ENCODE measurements around the gene IMMP2L.
"Not testable (repeated sequence)": the region's sequence is repeated elsewhere in the genome, so short reads cannot be mapped to it uniquely, and the experiment has no call there.

Gene IMMP2L

DNA sequence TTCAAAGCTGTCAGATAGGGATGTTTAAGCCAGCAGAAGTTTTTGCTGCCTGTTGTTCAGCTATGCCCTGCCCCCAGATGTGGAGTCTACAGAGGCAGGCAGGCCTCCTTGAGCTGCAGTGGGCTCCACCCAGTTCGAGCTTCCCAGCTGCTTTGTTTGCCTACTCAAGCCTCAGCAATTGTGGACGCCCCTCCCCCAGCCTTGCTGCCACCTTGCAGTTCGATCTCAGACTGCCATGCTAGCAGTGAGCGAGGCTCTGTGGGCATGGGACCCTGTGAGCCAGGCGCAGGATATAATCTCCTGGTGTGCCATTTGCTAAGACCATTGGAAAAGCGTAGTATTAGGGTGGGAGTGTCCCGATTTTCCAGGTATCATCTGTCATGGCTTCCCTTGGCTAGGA lies 901.7 kb downstream of the IMMP2L start:
- not testable (repeated sequence) for DNase-seq

DNA sequence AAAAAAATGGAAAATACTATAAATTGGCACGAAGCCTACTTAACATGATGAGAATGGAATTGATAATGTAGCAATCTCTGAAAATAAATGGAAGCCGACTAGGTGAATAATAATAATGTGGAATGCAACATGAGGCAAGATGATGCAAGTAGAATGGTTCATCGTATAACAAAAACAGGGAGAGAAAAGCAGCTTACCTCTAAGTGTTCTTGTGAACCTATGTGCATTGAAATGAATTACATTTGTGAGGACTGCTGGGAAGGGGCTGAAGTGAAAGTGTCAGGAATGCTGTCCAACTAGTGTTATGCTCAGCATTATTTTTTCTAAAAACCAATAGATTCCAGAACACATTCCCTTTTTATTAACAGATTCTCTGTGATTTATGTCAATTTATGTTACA lies 912.0 kb downstream of the IMMP2L start:
- no peak for DNase-seq

DNA sequence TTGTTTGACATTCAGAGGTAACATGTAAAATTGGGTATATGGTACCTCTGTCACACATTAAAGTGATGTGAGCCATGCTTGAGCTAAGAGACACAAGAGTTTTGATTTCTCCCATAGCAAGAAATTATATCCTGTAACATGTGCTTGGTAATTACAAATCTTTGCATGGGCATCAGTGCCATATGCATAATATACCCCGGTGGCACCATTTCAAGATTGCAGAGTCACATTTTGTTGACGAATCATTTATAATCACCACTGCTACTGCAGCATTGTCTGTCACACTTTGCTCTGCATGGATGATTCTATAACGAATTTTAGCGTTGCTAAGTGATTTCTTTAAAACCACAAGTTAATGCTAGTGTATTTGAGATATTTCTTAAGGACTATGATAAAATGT lies 915.0 kb downstream of the IMMP2L start:
- no peak for DNase-seq

DNA sequence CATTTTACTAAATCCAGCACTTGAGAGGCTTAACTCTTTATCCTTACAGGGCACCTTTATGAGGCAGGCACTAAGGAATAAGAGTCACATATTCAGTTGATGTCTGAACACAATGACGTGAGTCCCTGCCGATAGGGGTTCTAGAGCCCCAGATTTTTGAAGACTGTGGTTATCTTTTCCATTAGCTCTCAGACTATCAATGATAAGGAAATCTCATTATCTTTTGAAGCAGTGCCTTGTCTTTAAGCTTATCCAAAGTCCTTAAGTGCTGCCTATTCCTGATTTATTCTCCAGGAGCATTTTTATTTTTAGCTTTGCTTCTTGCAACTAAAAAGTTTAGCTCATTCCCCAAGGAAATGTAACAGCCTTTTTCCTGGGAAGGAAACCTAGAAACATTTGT lies 915.5 kb downstream of the IMMP2L start:
- DNase-seq: no peak

DNA sequence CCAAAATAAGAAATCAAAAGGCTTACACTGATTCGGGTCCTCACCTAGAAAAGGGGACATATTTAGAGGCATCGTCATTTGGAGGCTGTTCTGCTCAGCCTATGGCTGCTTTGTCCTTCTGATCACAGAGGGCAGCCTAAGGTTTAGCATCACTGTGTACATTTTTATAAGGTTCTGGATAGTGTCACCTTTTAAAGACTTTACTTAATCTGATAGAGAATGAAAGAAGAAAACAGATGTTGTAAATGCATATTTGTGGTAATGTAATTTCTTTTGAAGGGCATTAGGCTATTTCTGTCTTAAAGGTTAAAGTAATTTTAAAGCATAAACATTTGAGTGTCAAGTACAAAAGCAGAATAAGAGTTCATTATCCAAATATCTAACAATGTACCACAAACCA lies 916.7 kb downstream of the IMMP2L start:
- DNase-seq: no peak

DNA sequence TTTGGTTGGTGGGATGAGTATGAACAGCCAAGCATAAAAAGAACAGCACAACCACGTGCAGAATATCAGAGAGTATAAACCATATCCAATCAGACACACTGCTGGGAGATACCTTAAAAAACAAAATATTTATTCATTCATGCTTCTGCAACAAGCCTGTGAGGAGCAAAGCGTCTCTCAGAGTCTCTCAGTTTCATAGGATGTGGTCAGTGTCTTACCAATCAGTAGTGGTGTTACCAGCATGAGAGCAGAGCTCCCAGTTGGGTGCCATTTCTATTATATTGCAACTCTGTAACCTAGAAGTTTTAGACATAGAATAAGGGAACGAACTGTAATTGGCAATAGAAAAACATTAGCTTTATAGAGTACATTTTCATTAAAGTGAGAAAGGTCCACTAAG lies 917.2 kb downstream of the IMMP2L start:
- DNase-seq: no peak

DNA sequence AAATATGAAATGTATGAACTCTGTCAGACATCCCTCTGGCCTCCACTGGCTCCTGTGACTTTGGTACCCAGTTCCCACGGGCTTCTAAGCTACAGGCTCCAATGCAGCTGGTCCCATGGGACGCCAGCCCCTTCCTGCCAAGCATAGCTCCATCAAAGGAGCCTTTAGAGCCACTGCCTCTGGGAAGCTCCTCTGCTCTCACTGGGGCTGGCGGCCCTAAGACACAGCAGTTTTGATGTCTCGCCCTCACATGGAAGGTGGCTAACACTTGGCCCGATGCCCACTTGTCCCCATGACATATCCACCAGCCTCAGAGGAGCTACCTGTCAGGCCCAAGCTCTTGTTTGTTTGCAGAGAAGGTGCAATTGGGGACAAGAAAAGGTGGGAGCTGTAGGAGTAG lies 925.0 kb downstream of the IMMP2L start:
- no peak for DNase-seq

DNA sequence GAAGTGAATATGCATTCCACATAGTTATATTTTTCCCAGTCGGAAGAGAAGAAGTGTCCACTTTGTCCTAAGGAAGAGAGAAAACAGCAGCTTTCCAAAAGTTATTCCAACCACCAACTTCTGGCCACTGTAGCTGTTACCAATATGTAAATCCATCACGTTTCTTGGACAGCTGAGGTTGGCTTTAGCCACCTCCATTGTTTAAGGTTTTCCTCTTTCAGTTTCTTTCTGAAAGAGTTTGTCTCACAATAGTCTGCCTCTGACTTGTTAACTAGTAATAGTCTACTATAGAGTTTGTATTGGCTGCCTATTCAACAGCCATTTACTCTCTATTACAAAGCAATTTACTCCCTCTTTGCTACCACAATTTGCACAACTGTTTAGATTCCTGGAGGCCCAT lies 929.0 kb downstream of the IMMP2L start:
- DNase-seq: no peak

DNA sequence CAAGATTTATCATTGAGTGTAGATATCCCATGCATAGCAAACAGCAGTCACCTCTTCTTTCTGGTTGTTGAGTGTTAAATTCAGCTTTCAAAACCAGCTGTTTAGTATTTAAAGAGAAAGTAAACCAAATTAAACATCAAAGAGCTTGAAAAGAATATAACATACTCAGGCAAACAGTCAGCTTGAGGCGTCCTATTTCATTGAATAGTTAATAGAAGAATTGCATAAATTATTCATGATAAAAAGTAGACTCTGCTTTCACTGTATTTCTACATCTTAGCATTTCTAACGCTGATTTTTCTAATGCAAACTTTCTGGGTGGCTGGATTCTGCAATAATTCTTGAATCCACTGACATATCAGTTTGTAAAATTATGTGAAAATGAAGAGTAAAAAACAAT lies 935.9 kb downstream of the IMMP2L start:
- DNase-seq: no peak

DNA sequence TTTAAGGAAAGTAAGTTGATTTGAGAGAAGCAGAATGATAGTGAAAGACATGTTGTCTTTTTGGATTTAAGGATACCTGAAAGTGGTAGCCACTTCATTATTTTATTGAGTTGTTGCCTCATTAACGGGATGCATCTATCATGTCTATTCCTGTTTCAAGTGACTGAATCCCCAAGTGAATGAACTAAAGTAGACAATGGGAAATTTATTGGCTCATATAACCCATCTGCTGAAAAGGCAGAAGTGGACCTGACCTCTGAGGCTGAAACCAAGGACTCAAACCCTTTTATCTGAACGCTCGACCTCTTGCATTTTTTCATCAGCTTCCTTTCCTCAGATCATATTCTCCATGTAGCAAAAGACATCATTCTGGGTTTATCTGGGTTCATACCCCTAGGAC lies 937.0 kb downstream of the IMMP2L start:
- no peak for DNase-seq

DNA sequence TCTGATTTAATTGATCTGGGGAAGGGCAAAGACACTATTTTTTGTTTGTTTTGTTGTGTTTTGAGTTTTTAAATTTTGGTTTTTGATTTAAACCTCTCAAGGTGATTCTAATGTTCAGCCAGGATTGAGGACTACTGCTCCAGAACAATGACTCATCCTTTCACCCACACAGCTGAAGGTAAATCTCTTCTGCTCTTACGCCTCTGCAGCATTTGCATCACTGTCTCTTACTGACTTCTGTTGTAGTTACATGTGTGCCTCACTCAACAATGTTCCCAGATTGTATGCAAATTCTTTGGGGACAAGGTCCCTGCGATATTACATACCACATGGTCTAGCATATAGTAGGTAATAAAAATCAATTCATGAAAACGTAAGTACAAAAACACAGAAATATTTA lies 938.9 kb downstream of the IMMP2L start:
- DNase-seq: no peak

DNA sequence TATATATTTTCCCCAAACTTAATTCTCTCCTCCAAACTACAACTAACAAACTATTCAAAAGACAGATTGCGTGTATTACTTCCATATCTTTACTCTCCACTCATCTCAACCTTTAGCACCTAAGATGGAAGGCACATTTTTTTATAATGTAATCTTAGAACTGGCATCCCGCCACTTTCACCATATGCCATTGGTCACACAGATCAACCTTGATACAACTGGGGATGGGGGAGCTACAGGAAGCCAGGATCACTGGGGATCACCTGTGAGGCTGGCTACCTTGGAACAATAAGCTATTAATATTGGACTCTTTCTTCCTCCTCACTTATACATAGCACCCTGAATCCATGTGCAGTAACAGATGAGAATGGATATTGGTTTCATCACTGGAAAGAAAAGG lies 941.0 kb downstream of the IMMP2L start:
- DNase-seq: no peak

DNA sequence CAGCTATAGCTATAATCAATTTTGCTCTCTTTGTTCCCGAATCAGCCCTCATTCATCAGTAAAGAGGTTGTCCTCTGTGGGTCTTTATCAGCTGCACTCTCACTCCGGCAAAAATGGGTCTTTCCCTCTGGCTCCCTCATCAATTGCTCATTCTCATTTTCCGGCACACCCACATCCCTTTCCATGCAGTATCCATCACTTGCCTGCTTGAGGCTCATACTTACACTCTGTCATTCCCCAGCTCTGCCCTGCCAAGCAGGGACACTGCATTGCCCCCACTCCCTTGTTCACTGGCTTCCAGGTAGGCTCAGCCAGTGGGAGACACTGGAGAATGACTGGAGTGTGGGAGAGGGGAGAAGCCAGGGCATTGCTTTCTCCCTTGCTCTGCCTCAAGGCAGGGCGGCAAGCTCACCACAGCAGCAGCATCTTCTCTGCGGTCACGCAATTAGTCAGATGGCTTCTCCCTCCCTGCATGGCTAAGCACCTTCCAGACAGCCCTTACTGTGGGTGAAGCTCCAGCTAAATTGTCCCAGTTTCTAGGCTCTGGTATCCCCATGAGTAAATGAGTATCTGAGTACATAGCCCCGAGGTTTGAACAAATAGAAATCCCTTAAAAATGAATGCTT lies 942.1 kb downstream of the IMMP2L start:
- DNase-seq: no peak

Measured in GDM1 (cell line).